ENCODE results near the gene PDZD8. TPM values are rescaled to one million over a fixed set of nuclear protein-coding genes. Genes with fewer than 3 reads are reported as not detected.
A peak's percentile ranks its signal among the peaks of the same experiment; 100 is the strongest.

Gene PDZD8
- total RNA-seq, 6 experiments from 2014 or later: 33.5 to 59.7 (median 46.4) TPM

- Histone ChIP-seq H3K4me1 (no peaks in the 10 kb centered on the region), H3K9me3 (no peaks in the 10 kb centered on the region), H3K27ac (no peak overlapping the region), H3K36me3 (peaks cover 0 to 32% (median 12%) of the 10 kb centered on the region in 4 donors), H3K4me3 (no peak overlapping the region), H3K27me3 (no peaks in the 10 kb centered on the region)
- intact Hi-C loops (cut with DNase I): no loop called here
- DNase-seq (no peak), ATAC-seq (no peak)
- 93% methylated on average over 12 of the region's 12 CpGs for WGBS (ENCODE audit: insufficient coverage, low coverage, low lambda C conversion rate, missing lambda C conversion rate)
- no peak for TF ChIP-seq POLR2A (IDR thresholded peaks at IDR 0.05)
- no peak for TF ChIP-seq CTCF (IDR thresholded peaks at IDR 0.05)
Observed at GRCh38 chr10:117284716-117285494, 90.3 kb downstream of the PDZD8 start.

GRCh38 chr10:117277675-117278074 is 97.6 kb downstream of the PDZD8 start:
- no peak overlapping the region for H3K4me3 ChIP-seq
- H3K27me3 ChIP-seq: no peaks in the 10 kb centered on the region
- no peak for TF ChIP-seq CTCF (IDR thresholded peaks at IDR 0.05)
- no peak for TF ChIP-seq POLR2A (IDR thresholded peaks at IDR 0.05)
- DNase-seq (no peak), ATAC-seq (no peak)
- H3K4me1 ChIP-seq: no peaks in the 10 kb centered on the region
- intact Hi-C loops (cut with DNase I): no loop called here
- WGBS (ENCODE audit: insufficient coverage, low coverage, low lambda C conversion rate, missing lambda C conversion rate): 100% methylated on average over 2 of the region's 2 CpGs
- no peaks in the 10 kb centered on the region for H3K36me3 ChIP-seq
- no peaks in the 10 kb centered on the region for H3K9me3 ChIP-seq
- H3K27ac ChIP-seq: no peak overlapping the region

DNA sequence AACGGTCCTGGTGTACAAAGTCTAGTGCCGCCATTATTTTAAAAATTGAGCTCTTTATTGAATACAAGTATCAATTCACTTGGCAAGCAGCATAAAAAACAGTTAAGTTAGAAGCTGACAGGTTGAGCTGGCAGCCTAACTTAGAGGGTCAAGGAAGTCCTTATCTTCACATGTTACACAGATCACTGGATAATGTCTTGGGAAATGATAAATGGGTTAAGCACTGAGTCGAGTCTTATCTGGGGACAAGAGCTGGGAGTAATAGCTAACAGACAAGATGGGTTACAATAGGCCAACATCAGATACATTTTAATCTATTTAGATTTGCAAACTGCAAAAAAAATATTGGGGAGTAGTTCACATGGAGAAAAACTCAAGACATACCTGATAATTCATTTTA is 100.1 kb downstream of the PDZD8 start:
- intact Hi-C loops (cut with DNase I): no loop called here
- TF ChIP-seq CTCF (IDR thresholded peaks at IDR 0.05) (no peak), POLR2A (IDR thresholded peaks at IDR 0.05) (no peak)
- ATAC-seq: no peak
- no peak overlapping the region for H3K27ac ChIP-seq
- no peaks in the 10 kb centered on the region for H3K36me3 ChIP-seq
- H3K27me3 ChIP-seq: no peaks in the 10 kb centered on the region
- WGBS (ENCODE audit: insufficient coverage, low coverage, low lambda C conversion rate, missing lambda C conversion rate): 64% methylated on average over 3 of the region's 3 CpGs
- H3K4me1 ChIP-seq: no peaks in the 10 kb centered on the region
- no peaks in the 10 kb centered on the region for H3K9me3 ChIP-seq
- no peak for DNase-seq
- H3K4me3 ChIP-seq: no peak overlapping the region

GRCh38 chr10:117274509-117274908 is 100.7 kb downstream of the PDZD8 start:
- peak in 3 of 4 donors; percentile 12 to 26 (median 14) for ATAC-seq
- Histone ChIP-seq H3K4me1 (no peaks in the 10 kb centered on the region), H3K27ac (no peak overlapping the region), H3K4me3 (no peak overlapping the region), H3K9me3 (no peaks in the 10 kb centered on the region), H3K36me3 (no peaks in the 10 kb centered on the region), H3K27me3 (no peaks in the 10 kb centered on the region)
- no peak for DNase-seq
- WGBS (ENCODE audit: insufficient coverage, low coverage, low lambda C conversion rate, missing lambda C conversion rate): 86% methylated on average over 2 of the region's 5 CpGs
- no peak for TF ChIP-seq CTCF (IDR thresholded peaks at IDR 0.05)
- intact Hi-C loops (cut with DNase I): no loop called here

All from right lobe of liver (tissue), 6 donors.